ENCODE data around the gene SGCA. TPM values are rescaled to one million over a fixed set of nuclear protein-coding genes. Genes with fewer than 3 reads are reported as not detected.

Gene SGCA
- total and polyA plus RNA-seq, 2 donors (not counting 3 experiments of a cell fraction or from before 2014, with no cell fraction given), result not detected

GRCh38 chr17:50149417-50150353 lies 16.1 kb upstream of the SGCA start:
- CTCF ChIA-PET, result interaction anchor here (1.3 to 4.3 kb wide), 5 partner anchors 10 to 55 kb away, joined by 3 to 27 read pairs (median 15); partner anchors contain the start of gene PDK2
- Histone ChIP-seq H4K20me1 (replicated peaks; ENCODE audit: control insufficient read depth, extremely low read depth, insufficient read depth, low read length) (no peaks in the 10 kb centered on the region), H3K36me3 (ENCODE audit: control insufficient read depth in 2 of 2, extremely low read depth in 1 of 2, insufficient read depth in 2 of 2, low read length in 2 of 2) (peaks cover 0 to 5% of the 10 kb centered on the region in 2 experiments), H3K27ac (ENCODE audit: insufficient read depth, low read depth, low read length) (peak overlapping the region; percentile 17), H2AFZ (ENCODE audit: low read depth, low read length) (no peak overlapping the region), H3K79me2 (ENCODE audit: control insufficient read depth, insufficient read depth, low read length) (peaks cover 60% of the 10 kb centered on the region), H3K27me3 (ENCODE audit: control insufficient read depth in 2 of 2, insufficient read depth in 2 of 2, low read length in 2 of 2) (no peaks in the 10 kb centered on the region), H3K4me1 (ENCODE audit: control insufficient read depth, extremely low read depth, insufficient read depth, low read length) (peaks cover 32% of the 10 kb centered on the region), H3K9me1 (replicated peaks; ENCODE audit: control insufficient read depth, extremely low read depth, insufficient read depth, low read length) (no peaks in the 10 kb centered on the region), H3K9me3 (replicated peaks; ENCODE audit: control insufficient read depth, insufficient read depth, low read length) (no peaks in the 10 kb centered on the region), H3K4me3 (replicated peaks in 1 of 3; ENCODE audit: insufficient read depth in 1 of 3, low read depth in 1 of 3, low read length in 3 of 3) (peak overlapping the region; percentile 53 to 85 (median 82)), H3K4me2 (ENCODE audit: insufficient read depth, low read length) (peak overlapping the region; percentile 54), H3K9ac (replicated peaks; ENCODE audit: extremely low read depth, insufficient read depth, low read length) (peak overlapping the region; percentile 76)
- DNase-seq (ENCODE audit: low read depth, low spot score), result peak; percentile 59
- BruUV-seq (replicated peaks), result no TSS peak
- dilution Hi-C loops (cut with MboI; ENCODE audit: extremely low pct_ligation_motif_present, low sequenced_read_pairs), result no loop called here
- POLR2A ChIA-PET, result no interaction called here
- no peak for TF ChIP-seq POLR2A (IDR thresholded peaks at IDR 0.05; ENCODE audit: low read depth, low read length)
- TF ChIP-seq POLR2AphosphoS5 (IDR thresholded peaks at IDR 0.05; ENCODE audit: insufficient read depth, low read depth, low read length), result peak; percentile 39
- TF ChIP-seq CTCF (IDR thresholded peaks at IDR 0.05; ENCODE audit: extremely low read depth in 1 of 2, insufficient read depth in 1 of 2, low read depth in 1 of 2, low read length in 2 of 2), result no peak
- intact Hi-C loops (cut with micrococcal nuclease), result no loop called here
- peak; percentile 53 for FAIRE-seq

Measured in endothelial cell of umbilical vein (primary cell).